ENCODE measurements around the gene NKD1.

- TF ChIP-seq CTCF (IDR thresholded peaks at IDR 0.05) (no peak), POLR2AphosphoS5 (IDR thresholded peaks at IDR 0.05) (no peak), POLR2A (IDR thresholded peaks at IDR 0.05) (no peak), EP300 (IDR thresholded peaks at IDR 0.05) (no peak)
Observed at GRCh38 chr16:50542703-50543102, 5.5 kb upstream of the NKD1 start.

Measured in sigmoid colon (tissue), 4 donors.